Right forelimb (tissue), 1 donor: ENCODE data around the gene FPR3.

Experiments
- DNase-seq: peaks from one replicate; pipeline ENCODE4 v3.0.0-alpha.2; 2018

FPR3 gene

DNA sequence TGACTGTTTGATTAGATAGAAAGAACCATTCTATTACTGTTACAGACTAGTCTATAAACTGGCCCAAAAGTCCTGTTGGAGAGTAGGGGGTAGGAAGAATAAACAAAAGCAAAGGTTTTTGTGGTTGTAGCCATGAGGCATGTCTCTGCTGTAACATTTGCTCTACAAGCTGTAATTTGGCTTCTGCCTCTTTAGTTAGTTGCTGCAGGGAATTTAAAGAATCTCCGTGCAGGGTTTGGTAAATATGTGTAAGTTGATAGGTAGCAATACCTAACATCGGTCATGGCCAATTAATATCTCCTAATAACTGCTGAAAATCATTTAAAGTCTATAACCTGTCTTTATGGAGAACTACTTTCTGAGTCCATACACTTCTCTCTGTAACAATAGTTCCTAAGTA, 13.0 kb downstream of the FPR3 start:
- no peak for DNase-seq

DNA sequence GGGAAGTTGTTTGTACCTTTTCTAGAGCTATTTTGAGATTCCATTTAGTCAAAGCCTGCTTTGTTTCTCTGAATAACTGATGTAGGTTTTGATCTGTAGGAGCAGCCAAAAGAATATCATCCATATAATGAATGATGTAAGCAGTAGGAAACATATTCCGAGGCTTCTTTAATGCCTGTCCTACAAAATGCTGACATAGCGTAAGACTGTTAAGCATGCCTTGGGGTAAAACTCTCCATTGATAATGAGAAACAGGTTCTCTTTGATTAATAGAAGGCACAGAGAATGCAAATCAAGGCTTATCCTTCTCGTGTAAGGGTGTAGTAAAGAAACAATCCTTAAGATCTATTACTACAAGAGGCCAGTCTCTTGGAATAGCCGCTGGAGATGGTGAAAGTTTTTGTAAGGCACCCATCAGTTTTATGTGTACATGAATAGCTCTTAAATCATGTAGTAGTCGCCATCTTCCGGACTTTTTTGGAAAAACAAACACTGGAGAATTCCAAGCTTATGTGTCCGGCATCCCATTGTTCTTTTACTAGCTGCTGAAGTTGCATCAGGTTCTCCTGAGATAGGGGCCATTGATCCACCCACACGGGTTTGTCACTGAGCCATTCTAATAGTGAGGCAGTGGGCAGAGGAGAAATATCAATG, 13.5 kb downstream of the FPR3 start:
- DNase-seq = no peak

DNA sequence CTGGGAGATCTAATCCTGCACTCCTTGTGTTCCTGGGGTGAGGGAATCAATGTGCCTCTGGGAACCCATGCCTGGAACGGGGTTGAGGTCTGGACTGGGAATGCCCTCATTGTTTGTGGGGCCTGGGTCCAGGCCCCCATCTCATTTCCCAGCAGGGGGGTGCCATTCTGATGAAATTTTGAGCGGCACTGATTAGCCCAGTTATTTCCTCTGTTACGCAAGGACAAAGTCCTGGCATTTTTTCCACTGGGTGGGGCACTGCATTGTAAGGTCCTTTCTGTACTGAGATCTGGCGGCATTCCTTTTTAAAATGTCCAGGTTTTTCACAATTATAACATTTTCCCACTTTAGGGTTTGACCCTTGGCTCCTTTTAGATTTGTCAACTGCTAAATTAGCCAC, 14.8 kb downstream of the FPR3 start:
- no peak for DNase-seq

DNA sequence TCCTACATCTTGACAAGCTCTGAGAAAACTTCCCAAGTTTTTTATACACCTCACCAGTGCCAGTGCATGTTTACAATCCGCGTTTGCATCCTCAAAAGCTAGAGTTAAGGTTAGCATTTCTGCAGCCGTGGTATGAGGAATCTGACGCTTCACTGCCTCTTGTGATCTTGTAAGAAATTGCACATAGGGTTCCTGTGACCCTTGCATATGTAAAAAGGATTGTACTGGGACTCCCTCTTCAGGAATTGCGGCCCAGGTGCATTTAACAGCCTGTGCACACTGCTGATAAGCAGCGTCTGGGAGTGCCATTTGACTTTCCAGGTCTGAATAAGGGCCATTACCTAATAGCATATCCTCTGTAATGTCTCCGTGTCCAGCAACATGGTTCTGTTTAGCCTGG, 15.3 kb downstream of the FPR3 start:
- no peak for DNase-seq

DNA sequence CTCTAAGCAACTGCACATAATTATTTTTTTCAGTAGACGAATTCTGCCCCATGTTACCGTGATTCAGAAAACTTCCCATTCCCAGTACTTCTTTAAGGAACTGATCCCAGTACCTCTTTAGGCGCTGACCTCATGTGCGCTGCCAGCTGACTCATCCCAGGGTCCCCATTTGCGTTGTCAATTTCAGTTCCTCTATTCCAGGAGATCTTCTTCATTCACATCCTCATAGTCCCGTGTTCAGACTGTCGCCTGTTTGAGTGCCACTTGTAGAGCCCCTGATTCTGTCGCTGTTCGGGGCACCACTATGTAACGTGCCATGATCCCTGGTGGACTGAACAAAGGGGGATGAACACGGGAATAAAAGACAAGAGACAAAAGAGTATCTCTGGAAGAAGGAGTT, 16.4 kb downstream of the FPR3 start:
- no peak for DNase-seq

DNA sequence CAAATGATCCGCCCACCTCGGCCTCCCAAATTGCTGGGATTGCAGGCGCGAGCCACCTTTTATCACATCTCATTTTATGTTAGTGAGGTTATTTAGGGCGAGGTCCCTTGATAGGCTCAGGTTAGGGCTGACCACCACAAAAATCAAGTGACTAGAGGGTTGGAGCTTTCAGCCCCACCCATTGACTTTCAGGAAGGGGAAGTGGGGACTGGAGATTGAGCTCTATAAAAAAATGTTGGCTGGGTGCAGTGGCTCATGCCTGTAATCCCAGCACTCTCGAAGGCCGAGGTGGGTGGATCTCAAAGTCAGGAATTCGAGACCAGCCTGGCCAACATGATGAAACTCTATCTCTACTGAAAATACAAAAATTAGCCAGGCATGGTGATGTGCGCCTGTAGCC, 20.1 kb downstream of the FPR3 start:
- DNase-seq = no peak

DNA sequence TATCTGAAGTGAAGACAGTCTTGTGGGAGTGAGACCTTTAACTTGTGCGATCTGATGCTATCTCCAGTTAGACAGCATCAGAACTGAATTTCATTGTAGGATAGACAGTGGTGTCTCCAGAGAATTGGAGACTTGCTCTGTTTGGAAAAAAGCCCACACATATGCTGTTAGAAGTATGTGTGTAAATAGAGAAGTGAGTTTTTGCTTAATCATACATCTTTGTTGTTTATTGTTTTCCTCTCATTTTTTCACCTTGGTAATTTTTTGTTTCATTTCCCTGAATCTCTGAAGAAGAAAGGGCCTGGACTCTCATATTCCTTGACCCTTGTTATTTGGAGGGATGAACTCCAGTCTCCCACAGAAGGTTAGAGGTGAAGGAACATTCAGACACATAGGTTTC, 21.8 kb downstream of the FPR3 start:
- DNase-seq = no peak

DNA sequence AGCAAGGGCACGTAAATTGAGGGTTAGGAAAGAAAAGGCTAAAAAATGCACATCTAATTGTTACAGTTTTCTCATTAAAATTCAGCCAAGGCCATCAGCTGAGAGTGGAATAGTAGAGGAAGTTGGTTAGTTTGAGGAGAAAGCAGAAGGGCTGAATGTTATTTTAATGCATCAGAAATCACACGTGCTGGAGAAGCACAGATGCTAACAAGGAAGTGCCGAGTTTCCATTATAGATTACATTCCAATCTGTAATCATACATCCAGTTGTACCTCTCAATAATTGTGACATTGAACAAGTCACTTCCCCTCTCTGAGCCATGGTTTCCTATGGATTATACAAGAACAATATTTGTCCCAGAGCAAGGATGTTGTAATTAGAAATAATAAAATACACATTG, 25.1 kb downstream of the FPR3 start:
- no peak for DNase-seq

DNA sequence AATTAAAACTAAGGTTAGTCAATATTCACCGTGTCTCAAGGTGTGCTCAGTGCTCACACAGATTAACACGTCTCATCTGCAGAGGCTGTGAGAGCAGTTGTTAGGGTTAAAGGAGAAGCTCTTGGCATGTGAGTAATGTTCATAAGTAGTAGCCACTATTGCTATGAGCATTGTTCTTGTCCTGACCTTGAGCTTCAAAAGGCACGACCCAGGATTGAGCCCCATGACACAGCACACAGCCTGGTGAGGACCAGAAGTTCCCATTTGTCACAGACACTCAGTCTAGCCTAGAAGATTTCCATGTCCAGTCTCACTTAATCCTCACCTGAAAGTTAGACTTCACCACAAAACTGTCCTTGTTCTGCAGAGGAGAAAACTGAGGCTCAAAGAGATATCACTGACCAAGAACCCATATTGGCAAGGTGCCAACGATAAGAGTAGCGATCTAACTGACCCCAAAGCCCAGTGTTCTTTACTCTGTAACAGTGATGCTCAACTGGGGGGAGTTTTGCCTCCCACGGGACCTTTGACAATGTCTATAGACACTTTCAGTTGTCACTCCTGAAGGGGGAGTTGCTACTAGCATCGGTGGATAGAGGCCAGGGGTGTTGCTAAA, 26.0 kb downstream of the FPR3 start:
- DNase-seq = no peak

DNA sequence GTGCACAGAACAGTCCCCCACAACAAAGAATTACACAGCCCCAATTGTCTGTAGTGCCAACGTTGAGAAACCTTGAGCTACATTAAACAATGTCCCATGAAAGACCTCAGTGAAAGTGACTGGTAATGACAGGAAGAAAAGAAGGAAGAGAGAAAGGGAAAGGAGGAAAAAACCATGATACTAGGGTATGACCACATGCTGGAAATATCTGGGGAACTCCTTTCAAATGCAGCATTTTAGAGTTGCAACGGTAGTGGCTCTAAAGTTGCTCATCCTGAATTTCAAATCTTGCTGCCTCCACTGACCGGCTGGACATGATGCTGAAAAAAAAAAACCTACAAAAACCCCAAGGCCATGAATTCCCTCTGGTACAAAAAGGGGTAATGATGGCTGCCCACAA, 26.5 kb downstream of the FPR3 start:
- DNase-seq = no peak

DNA sequence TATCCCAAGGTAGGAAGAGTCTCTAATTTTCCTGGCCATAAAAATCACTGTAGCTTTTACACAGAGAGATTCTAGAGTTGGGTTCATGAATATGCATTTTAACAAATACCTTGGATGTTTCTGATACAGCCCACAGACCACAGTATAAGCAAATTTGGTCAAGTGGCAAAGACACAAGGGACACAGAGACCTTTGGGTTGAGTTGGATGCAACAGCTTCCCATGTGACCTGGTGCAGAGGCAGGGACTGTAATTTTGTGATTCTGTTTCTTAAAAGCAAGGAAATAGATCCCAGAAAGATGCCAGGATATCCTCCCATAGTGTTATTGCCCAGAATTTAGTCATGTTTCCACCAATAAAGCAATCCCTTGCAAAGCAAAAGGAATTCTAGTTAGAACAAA, 27.0 kb downstream of the FPR3 start:
- no peak for DNase-seq

DNA sequence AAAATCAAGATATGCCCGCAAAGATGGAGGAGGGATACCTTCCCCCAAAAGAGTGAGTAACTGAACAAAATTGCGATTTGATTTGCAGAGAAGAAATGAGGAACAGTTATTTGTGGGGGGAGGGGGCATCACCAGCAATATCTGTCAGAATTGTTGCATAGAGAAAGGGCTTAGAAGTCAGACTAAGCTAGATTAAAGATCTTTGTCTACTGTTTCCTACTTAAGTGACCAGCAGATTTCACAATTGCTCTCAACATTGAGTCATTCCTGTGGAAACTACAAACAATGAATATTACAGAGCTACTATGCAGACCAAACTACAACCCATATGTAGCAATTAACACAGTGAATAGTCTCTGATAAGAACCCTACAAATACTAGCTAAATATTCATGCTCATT, 27.4 kb downstream of the FPR3 start:
- no peak for DNase-seq

DNA sequence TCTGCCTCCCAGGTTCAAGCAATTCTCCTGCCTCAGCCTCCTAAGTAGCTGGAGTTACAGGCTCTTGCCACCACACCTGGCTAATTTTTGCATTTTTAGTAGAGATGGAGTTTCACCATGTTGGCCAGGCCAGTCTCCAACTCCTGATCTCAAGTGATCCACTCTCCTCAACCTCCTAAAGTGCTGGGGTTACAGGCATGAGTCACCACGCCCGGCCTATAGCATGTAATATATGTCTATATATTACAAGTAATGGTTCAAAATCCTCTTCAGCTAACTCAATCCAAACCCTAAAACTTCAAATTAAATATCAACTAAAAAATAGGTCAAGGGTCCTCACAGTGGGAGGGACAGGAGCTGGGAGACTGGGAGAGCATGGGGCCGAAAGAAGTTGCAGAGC, 28.0 kb downstream of the FPR3 start:
- no peak for DNase-seq

DNA sequence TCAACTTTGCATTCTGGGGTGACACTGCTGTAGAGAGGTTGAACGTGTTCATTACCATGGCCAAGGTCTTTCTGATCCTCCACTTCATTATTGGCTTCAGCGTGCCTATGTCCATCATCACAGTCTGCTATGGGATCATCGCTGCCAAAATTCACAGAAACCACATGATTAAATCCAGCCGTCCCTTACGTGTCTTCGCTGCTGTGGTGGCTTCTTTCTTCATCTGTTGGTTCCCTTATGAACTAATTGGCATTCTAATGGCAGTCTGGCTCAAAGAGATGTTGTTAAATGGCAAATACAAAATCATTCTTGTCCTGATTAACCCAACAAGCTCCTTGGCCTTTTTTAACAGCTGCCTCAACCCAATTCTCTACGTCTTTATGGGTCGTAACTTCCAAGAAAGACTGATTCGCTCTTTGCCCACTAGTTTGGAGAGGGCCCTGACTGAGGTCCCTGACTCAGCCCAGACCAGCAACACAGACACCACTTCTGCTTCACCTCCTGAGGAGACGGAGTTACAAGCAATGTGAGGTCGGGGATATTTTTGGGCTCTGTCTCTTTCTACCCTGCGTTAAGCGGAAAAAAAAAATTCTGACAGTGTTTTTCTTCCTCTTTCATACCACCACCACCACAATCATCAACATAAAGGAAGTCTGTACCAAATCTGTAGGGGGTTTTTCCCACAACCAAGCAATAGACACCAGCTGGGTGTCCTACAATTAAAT, 29.5 kb downstream of the FPR3 start:
- no peak for DNase-seq

DNA sequence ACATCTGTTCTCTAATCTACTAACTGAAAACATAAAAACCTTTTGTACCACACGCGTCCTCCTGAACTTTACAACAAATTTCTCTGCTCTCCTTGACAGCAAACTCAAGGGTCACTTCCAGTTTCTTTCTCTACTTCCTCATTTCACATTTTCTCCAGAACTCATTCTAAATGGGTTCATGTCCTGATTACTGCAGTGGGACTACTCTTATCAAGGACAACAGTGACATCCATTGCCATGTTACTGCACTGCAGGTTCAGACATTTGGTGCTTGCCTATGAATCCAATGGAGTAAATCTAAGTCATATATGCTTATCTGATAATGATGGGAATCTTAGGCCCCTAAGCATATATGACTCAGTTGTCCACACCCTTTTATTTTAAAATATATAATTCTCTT, 35.3 kb downstream of the FPR3 start:
- DNase-seq = no peak

DNA sequence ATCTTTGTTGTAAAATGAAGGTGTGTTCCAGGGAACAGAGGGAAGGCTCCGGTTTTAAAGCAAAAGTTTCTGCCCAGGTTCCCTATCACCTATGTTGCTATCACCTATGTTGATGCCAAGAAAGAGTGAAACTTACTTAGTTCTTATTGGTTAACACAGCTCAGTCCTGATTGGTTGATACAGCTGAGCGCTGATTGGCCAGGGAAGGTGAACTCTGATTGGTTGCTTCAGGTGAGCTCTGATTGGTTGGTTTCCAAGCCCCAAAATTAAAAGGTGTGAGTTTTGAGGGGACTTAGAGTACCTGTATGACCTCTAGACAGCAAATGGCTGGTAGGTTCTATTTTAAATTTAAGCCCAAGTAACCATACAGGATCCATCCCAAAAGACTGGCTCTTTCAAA, 42.2 kb downstream of the FPR3 start:
- no peak for DNase-seq

DNA sequence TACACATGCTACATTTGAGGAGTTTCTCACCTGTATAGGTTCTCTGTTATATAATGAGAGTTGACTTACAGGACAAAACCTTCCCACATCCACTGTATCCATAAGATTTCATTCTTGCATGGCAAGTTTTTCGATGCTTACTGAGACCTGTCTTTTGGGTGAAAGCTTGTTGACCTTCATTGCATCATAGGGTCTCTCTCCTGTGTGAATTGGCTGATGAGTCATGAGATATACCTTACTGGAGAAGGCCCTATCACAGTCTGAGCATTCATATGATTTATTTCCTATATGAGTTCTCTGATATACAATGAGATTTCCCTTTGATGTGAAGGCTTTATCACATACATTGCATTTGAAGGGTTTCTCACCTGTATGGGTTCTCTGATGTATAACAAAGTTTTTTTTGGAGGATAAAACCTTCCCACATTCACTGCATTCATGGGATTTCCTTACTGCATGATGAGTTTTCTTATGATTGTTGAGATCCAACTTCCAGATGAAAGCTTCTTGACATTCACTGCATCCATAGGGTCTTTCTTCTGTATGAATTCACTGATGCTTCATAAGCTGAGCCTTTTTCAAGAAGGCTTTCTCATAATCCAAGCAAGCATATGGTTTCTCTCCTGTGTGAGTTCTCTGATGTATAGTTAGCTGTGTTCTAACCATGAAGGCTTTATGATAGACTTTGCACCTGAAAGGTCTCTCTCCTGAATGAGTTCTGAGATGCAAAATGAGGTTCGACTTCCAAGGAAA, 67.1 kb downstream of the FPR3 start:
- no peak for DNase-seq

DNA sequence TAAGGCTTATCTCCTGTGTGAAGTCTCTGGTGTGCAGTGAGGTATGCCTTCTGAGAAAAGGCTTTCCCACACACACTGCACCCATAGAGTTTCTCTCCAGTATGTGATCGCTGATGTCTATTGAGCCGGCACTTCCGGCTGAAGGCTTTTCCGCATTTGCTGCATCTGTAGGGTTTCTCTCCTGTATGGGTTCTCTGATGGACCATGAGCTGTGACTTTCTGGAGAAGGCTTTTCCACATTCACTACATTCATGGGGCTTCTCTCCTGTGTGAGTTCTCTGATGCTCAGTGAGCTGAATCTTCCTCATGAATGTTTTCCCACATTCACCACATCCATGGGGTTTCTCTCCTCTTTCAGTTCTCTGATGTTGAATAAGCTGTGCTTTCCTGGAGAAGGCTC, 78.1 kb downstream of the FPR3 start:
- DNase-seq = no peak
